Naive B cell (primary cell): ENCODE measurements around the gene RMI2. TPM values are rescaled to one million over a fixed set of nuclear protein-coding genes. Genes with fewer than 3 reads are reported as not detected.

Experiments used
- ATAC-seq, 2 donors: fragments of 150-1000 bp; cut with Tn5 transposase; 2 replicates each; pipeline ENCODE4 v1.10.0; 2021; ENCODE audit warnings: low read depth in 2 of 2, mild to moderate bottlenecking in 2 of 2, moderate library complexity in 2 of 2
- DNase-seq: peaks from one replicate; pipeline ENCODE4 v3.0.0; 2022
- H3K27ac Mint-ChIP-seq, 6 donors: one replicate each; pipeline ENCODE4 v1.8.0; 2020 to 2022; ENCODE audit warnings: mild to moderate bottlenecking in 6 of 6, mixed read lengths in 6 of 6, moderate library complexity in 5 of 6, inconsistent platforms in 2 of 6
- H3K27me3 Mint-ChIP-seq, 3 donors: one replicate each; pipeline ENCODE4 v1.8.0; 2021 to 2022; ENCODE audit warnings: mixed read lengths in 3 of 3, mild to moderate bottlenecking in 1 of 3
- H3K36me3 Mint-ChIP-seq, 2 donors: one replicate each; pipeline ENCODE4 v1.8.0; 2020 to 2022; ENCODE audit warnings: mixed read lengths in 2 of 2, inconsistent platforms in 1 of 2, mild to moderate bottlenecking in 1 of 2
- H3K4me1 Mint-ChIP-seq, 3 donors: one replicate each; pipeline ENCODE4 v1.8.0; 2020 to 2022; ENCODE audit warnings: mixed read lengths in 3 of 3, inconsistent platforms in 1 of 3, mild to moderate bottlenecking in 1 of 3, moderate library complexity in 1 of 3
- H3K4me3 Mint-ChIP-seq, 8 donors: one replicate each; pipeline ENCODE4 v1.8.0; 2020 to 2022; ENCODE audit warnings: mild to moderate bottlenecking in 8 of 8, mixed read lengths in 8 of 8, moderate library complexity in 8 of 8, inconsistent platforms in 2 of 8
- H3K9me3 Mint-ChIP-seq, 7 donors: one replicate each; pipeline ENCODE4 v1.8.0; 2020 to 2022; ENCODE audit warnings: mixed read lengths in 7 of 7, mild to moderate bottlenecking in 5 of 7, inconsistent platforms in 2 of 7, moderate library complexity in 1 of 7
- polyA plus RNA-seq, 6 donors: library from polyadenylated mRNA; unstranded; fragments of 300-500 nt; fragmentation: Illumina TruSeq; gene quantifications; one replicate each; pipeline ENCODE4 v1.2.3, GENCODE V29; 2021; ENCODE audit warnings: low read depth in 6 of 6

Gene RMI2
- polyA plus RNA-seq, 6 donors from 2014 or later: 18.1 to 38.3 (median 30.0) TPM

- H3K9me3 Mint-ChIP-seq: no peaks in the 10 kb centered on the region
- H3K36me3 Mint-ChIP-seq: no peaks in the 10 kb centered on the region
- H3K4me3 Mint-ChIP-seq: no peak overlapping the region
- no peak for ATAC-seq
- H3K27me3 Mint-ChIP-seq: peaks cover 0 to 6% (median 0%) of the 10 kb centered on the region in 3 donors
- DNase-seq: no peak
- H3K4me1 Mint-ChIP-seq: peaks cover 3 to 8% (median 5%) of the 10 kb centered on the region in 3 donors
- peak overlapping the region in 1 of 6 donors; percentile 62 for H3K27ac Mint-ChIP-seq
Observed at GRCh38 chr16:11398851-11399250, 53.6 kb downstream of the RMI2 start.

GRCh38 chr16:11399261-11399831 is 54.1 kb downstream of the RMI2 start:
- Mint-ChIP-seq H3K4me3 (no peak overlapping the region), H3K36me3 (no peaks in the 10 kb centered on the region), H3K27ac (no peak overlapping the region), H3K4me1 (peaks cover 3 to 8% (median 5%) of the 10 kb centered on the region in 3 donors), H3K9me3 (no peaks in the 10 kb centered on the region), H3K27me3 (peaks cover 0 to 6% (median 0%) of the 10 kb centered on the region in 3 donors)
- DNase-seq: no peak
- no peak for ATAC-seq

GRCh38 chr16:11400076-11400475 is 54.8 kb downstream of the RMI2 start:
- no peak for DNase-seq
- H3K36me3 Mint-ChIP-seq: no peaks in the 10 kb centered on the region

More at GRCh38 chr16:11400076-11400475, 54.8 kb downstream of the RMI2 start:
- Mint-ChIP-seq H3K9me3 (no peaks in the 10 kb centered on the region), H3K27me3 (peaks cover 0 to 6% (median 0%) of the 10 kb centered on the region in 3 donors), H3K4me3 (no peak overlapping the region), H3K27ac (no peak overlapping the region), H3K4me1 (peaks cover 3 to 8% (median 5%) of the 10 kb centered on the region in 3 donors)
- no peak for ATAC-seq

Other genes with a start within 250 kb of the RMI2 start
- gene SOCS1, start 89.3 kb upstream of the RMI2 start, polyA plus RNA-seq: 10 to 100 TPM; 19.8 to 62.0 (median 32.5) TPM
- gene TNP2, start 76.1 kb upstream of the RMI2 start, polyA plus RNA-seq: not detected
- not detected for gene PRM3, start 71.8 kb upstream of the RMI2 start, polyA plus RNA-seq
- not detected for gene PRM2, start 69.0 kb upstream of the RMI2 start, polyA plus RNA-seq
- gene PRM1, start 64.1 kb upstream of the RMI2 start, polyA plus RNA-seq: not detected
- gene LITAF, start 241.5 kb downstream of the RMI2 start, polyA plus RNA-seq: 100 to 1,000 TPM; 275 to 379 (median 304) TPM